H7 (cell line): Measurements from ENCODE around the gene MORN3. TPM values are rescaled to one million over a fixed set of nuclear protein-coding genes. Genes with fewer than 3 reads are reported as not detected.
"Not testable (repeated sequence)": the region's sequence is repeated elsewhere in the genome, so short reads cannot be mapped to it uniquely, and the experiment has no call there.

Experiments used
- DNase-seq: peaks from one replicate; pipeline ENCODE4 v3.0.0; 2012
- H3K27me3 ChIP-seq: 2 replicates; pipeline ENCODE4 v1.6.0; 2011; ENCODE audit warnings: mild to moderate bottlenecking, low read length; ENCODE audit not compliant: control insufficient read depth, insufficient read depth
- H3K36me3 ChIP-seq: replicated peaks from 2 replicates; pipeline ENCODE4 v1.5.1; 2011; ENCODE audit warnings: low read length; ENCODE audit not compliant: control insufficient read depth, insufficient read depth
- H3K4me3 ChIP-seq: 2 replicates; pipeline ENCODE4 v1.5.1; 2011; ENCODE audit warnings: low read depth, mild to moderate bottlenecking, control low read depth, low read length, moderate library complexity; ENCODE audit not compliant: insufficient read depth
- total RNA-seq: library from RNA; depleted of rRNA; stranded (reverse); fragments of >200 nt; shearing (Covaris generic); gene quantifications from 2 replicates; pipeline ENCODE4 v1.2.3, GENCODE V29; 2014; rRNA removed

The MORN3 gene
- 0.31 and 1.5 TPM in 2 replicates for total RNA-seq

- DNase-seq = no peak
- Histone ChIP-seq H3K4me3 (no peak within 1 kb of the TSS), H3K36me3 (no peaks in the 10 kb centered on the region; the same call in 1 of the 2 replicates), H3K27me3 (no peaks in the 10 kb centered on the region)
Observed at GRCh38 chr12:121669521-121669900, at the start of gene MORN3. TSS of gene MORN3 (minus strand) at chr12:121669654. CDS start at chr12:121669483, 171 bp downstream.

GRCh38 chr12:121718653-121719239 lies 49.3 kb upstream of the MORN3 start:
- no peak overlapping the region for H3K4me3 ChIP-seq
- no peak for DNase-seq
- H3K36me3 ChIP-seq = peaks cover 1% of the 10 kb centered on the region; the same call in 1 of the 2 replicates
- no peaks in the 10 kb centered on the region for H3K27me3 ChIP-seq

GRCh38 chr12:121717041-121717699 lies 47.7 kb upstream of the MORN3 start:
- Histone ChIP-seq H3K27me3 (no peaks in the 10 kb centered on the region), H3K36me3 (0 out of 2 replicates have a peak, but pooled peaks cover 1% of the 10 kb centered on the region), H3K4me3 (no peak overlapping the region)
- no peak for DNase-seq

GRCh38 chr12:121715862-121716435 lies 46.5 kb upstream of the MORN3 start:
- Histone ChIP-seq H3K4me3 (no peak overlapping the region), H3K27me3 (no peaks in the 10 kb centered on the region), H3K36me3 (0 out of 2 replicates have a peak, but pooled peaks cover 1% of the 10 kb centered on the region)
- DNase-seq = no peak

GRCh38 chr12:121715055-121715454 lies 45.6 kb upstream of the MORN3 start:
- H3K4me3 ChIP-seq, H3K27me3 ChIP-seq: not testable (repeated sequence)

GRCh38 chr12:121713793-121714192 lies 44.3 kb upstream of the MORN3 start:
- DNase-seq = no peak
- no peaks in the 10 kb centered on the region for H3K27me3 ChIP-seq
- H3K4me3 ChIP-seq = peak overlapping the region; percentile 97

More at GRCh38 chr12:121715055-121715454, 45.6 kb upstream of the MORN3 start:
- H3K36me3 ChIP-seq, DNase-seq: not testable (repeated sequence)

GRCh38 chr12:121713257-121713777 lies 43.9 kb upstream of the MORN3 start:
- peak overlapping the region; percentile 97 for H3K4me3 ChIP-seq
- DNase-seq = peak; percentile 46
- no peaks in the 10 kb centered on the region for H3K27me3 ChIP-seq
- H3K36me3 ChIP-seq = 0 out of 2 replicates have a peak, but pooled peaks cover 1% of the 10 kb centered on the region

More at GRCh38 chr12:121713793-121714192, 44.3 kb upstream of the MORN3 start:
- 0 out of 2 replicates have a peak, but pooled peaks cover 1% of the 10 kb centered on the region for H3K36me3 ChIP-seq

- peak within 1 kb of the TSS; percentile 97 for H3K4me3 ChIP-seq
- 0 out of 2 replicates have a peak, but pooled peaks cover 1% of the 10 kb centered on the region for H3K36me3 ChIP-seq
- DNase-seq = peak; percentile 97
- no peaks in the 10 kb centered on the region for H3K27me3 ChIP-seq
Observed at GRCh38 chr12:121712461-121713256, 43.2 kb upstream of the MORN3 start, which contains the start of gene TMEM120B. TSS of gene TMEM120B (plus strand) at chr12:121712752. CDS start at chr12:121712896, 144 bp downstream.

GRCh38 chr12:121712190-121712460 lies 42.7 kb upstream of the MORN3 start:
- no peak for DNase-seq
- H3K4me3 ChIP-seq = peak overlapping the region; percentile 97
- H3K27me3 ChIP-seq = no peaks in the 10 kb centered on the region
- 0 out of 2 replicates have a peak, but pooled peaks cover 1% of the 10 kb centered on the region for H3K36me3 ChIP-seq

GRCh38 chr12:121711361-121712189 lies 42.1 kb upstream of the MORN3 start:
- no peak for DNase-seq
- peak overlapping the region; percentile 97 for H3K4me3 ChIP-seq
- 0 out of 2 replicates have a peak, but pooled peaks cover 1% of the 10 kb centered on the region for H3K36me3 ChIP-seq
- H3K27me3 ChIP-seq = no peaks in the 10 kb centered on the region

GRCh38 chr12:121709478-121709961 lies 40.1 kb upstream of the MORN3 start:
- no peak for DNase-seq

GRCh38 chr12:121709064-121709424 lies 39.6 kb upstream of the MORN3 start:
- not testable (repeated sequence) for H3K4me3 ChIP-seq, H3K36me3 ChIP-seq, H3K27me3 ChIP-seq, DNase-seq

More at GRCh38 chr12:121709478-121709961, 40.1 kb upstream of the MORN3 start:
- H3K27me3 ChIP-seq = no peaks in the 10 kb centered on the region
- H3K36me3 ChIP-seq = no peaks in the 10 kb centered on the region
- H3K4me3 ChIP-seq = no peak overlapping the region

- no peak for DNase-seq
- Histone ChIP-seq H3K36me3 (no peaks in the 10 kb centered on the region), H3K4me3 (no peak overlapping the region), H3K27me3 (no peaks in the 10 kb centered on the region)
Observed at GRCh38 chr12:121708313-121709063, 39.0 kb upstream of the MORN3 start.
